ENCODE data around the gene CEPT1. TPM values are rescaled to one million over a fixed set of nuclear protein-coding genes. Genes with fewer than 3 reads are reported as not detected.

The CEPT1 gene
- total RNA-seq, 2 donors from 2014 or later: 34.5 to 41.6 TPM

GRCh38 chr1:111192658-111193519 is 52.9 kb downstream of the CEPT1 start:
- Mint-ChIP-seq H3K9me3 (no peaks in the 10 kb centered on the region), H3K4me3 (peak overlapping the region; percentile 98), H3K36me3 (peaks cover 73% of the 10 kb centered on the region), H3K27me3 (no peaks in the 10 kb centered on the region), H3K27ac (peak overlapping the region; percentile 94 to 99), H3K4me1 (ENCODE audit: low read depth in 2 of 2) (peaks cover 98 to 99% of the 10 kb centered on the region in 2 donors)
- ATAC-seq: peak; percentile 51 to 81
- peak; percentile 81 for DNase-seq (ENCODE audit: low spot score)

GRCh38 chr1:111193712-111194480 is 53.9 kb downstream of the CEPT1 start:
- DNase-seq (ENCODE audit: low spot score) (no peak), ATAC-seq (peak in 1 of 2 donors; percentile 55)
- Mint-ChIP-seq H3K4me1 (ENCODE audit: low read depth in 2 of 2) (peaks cover 98 to 99% of the 10 kb centered on the region in 2 donors), H3K9me3 (no peaks in the 10 kb centered on the region), H3K4me3 (peak overlapping the region; percentile 98), H3K27ac (peak overlapping the region; percentile 94 to 99), H3K27me3 (no peaks in the 10 kb centered on the region), H3K36me3 (peaks cover 72% of the 10 kb centered on the region)

GRCh38 chr1:111195002-111195684 is 55.1 kb downstream of the CEPT1 start:
- H3K27me3 Mint-ChIP-seq: no peaks in the 10 kb centered on the region
- H3K36me3 Mint-ChIP-seq: peaks cover 62% of the 10 kb centered on the region
- ATAC-seq (no peak), DNase-seq (ENCODE audit: low spot score) (no peak)
- peaks cover 92 to 95% of the 10 kb centered on the region in 2 donors for H3K4me1 Mint-ChIP-seq (ENCODE audit: low read depth in 2 of 2)
- no peaks in the 10 kb centered on the region for H3K9me3 Mint-ChIP-seq
- H3K4me3 Mint-ChIP-seq: peak overlapping the region; percentile 98
- H3K27ac Mint-ChIP-seq: peak overlapping the region; percentile 94 to 99

GRCh38 chr1:111196213-111196612 is 56.2 kb downstream of the CEPT1 start:
- DNase-seq (ENCODE audit: low spot score) (no peak), ATAC-seq (no peak)
- Mint-ChIP-seq H3K4me3 (peak overlapping the region; percentile 98), H3K36me3 (peaks cover 53% of the 10 kb centered on the region), H3K27ac (peak overlapping the region; percentile 94 to 99), H3K27me3 (no peaks in the 10 kb centered on the region), H3K9me3 (no peaks in the 10 kb centered on the region), H3K4me1 (ENCODE audit: low read depth in 2 of 2) (peaks cover 92 to 95% of the 10 kb centered on the region in 2 donors)

- H3K36me3 Mint-ChIP-seq: peaks cover 48% of the 10 kb centered on the region
Observed at GRCh38 chr1:111197598-111198284, 57.7 kb downstream of the CEPT1 start.

GRCh38 chr1:111198836-111199235 is 58.8 kb downstream of the CEPT1 start:
- H3K36me3 Mint-ChIP-seq: peaks cover 38% of the 10 kb centered on the region
- H3K27ac Mint-ChIP-seq: peak overlapping the region; percentile 94 to 99
- ATAC-seq (no peak), DNase-seq (ENCODE audit: low spot score) (no peak)
- H3K4me3 Mint-ChIP-seq: peak overlapping the region; percentile 98
- no peaks in the 10 kb centered on the region for H3K9me3 Mint-ChIP-seq
- no peaks in the 10 kb centered on the region for H3K27me3 Mint-ChIP-seq
- peaks cover 87 to 91% of the 10 kb centered on the region in 2 donors for H3K4me1 Mint-ChIP-seq (ENCODE audit: low read depth in 2 of 2)

More at GRCh38 chr1:111197598-111198284, 57.7 kb downstream of the CEPT1 start:
- DNase-seq (ENCODE audit: low spot score) (no peak), ATAC-seq (peak in 1 of 2 donors; percentile 51)
- Mint-ChIP-seq H3K9me3 (no peaks in the 10 kb centered on the region), H3K27me3 (no peaks in the 10 kb centered on the region), H3K27ac (peak overlapping the region; percentile 94 to 99), H3K4me3 (peak overlapping the region; percentile 98), H3K4me1 (ENCODE audit: low read depth in 2 of 2) (peaks cover 92 to 95% of the 10 kb centered on the region in 2 donors)

- peaks cover 82 to 86% of the 10 kb centered on the region in 2 donors for H3K4me1 Mint-ChIP-seq (ENCODE audit: low read depth in 2 of 2)
- H3K27me3 Mint-ChIP-seq: no peaks in the 10 kb centered on the region
- H3K27ac Mint-ChIP-seq: peak overlapping the region; percentile 94 to 99
- DNase-seq (ENCODE audit: low spot score) (no peak), ATAC-seq (peak in 1 of 2 donors; percentile 42)
- peaks cover 37% of the 10 kb centered on the region for H3K36me3 Mint-ChIP-seq
- peak overlapping the region; percentile 98 for H3K4me3 Mint-ChIP-seq
- H3K9me3 Mint-ChIP-seq: no peaks in the 10 kb centered on the region
Observed at GRCh38 chr1:111199329-111199728, 59.3 kb downstream of the CEPT1 start.

- Mint-ChIP-seq H3K27me3 (no peaks in the 10 kb centered on the region), H3K4me1 (ENCODE audit: low read depth in 2 of 2) (peaks cover 80 to 84% of the 10 kb centered on the region in 2 donors), H3K27ac (peak within 1 kb of the TSS; percentile 94 to 99), H3K36me3 (peaks cover 29% of the 10 kb centered on the region), H3K4me3 (peak within 1 kb of the TSS; percentile 98), H3K9me3 (no peaks in the 10 kb centered on the region)
- ATAC-seq: peak; percentile 71 to 79
- DNase-seq (ENCODE audit: low spot score): peak; percentile 85
Observed at GRCh38 chr1:111199881-111200801, 60.1 kb downstream of the CEPT1 start, which contains the start of gene DENND2D. Gene DENND2D (minus strand): TSS chr1:111200646. CDS start chr1:111200459, 187 bp downstream.

- no peak for DNase-seq (ENCODE audit: low spot score)
- peaks cover 79 to 84% of the 10 kb centered on the region in 2 donors for H3K4me1 Mint-ChIP-seq (ENCODE audit: low read depth in 2 of 2)
- no peaks in the 10 kb centered on the region for H3K9me3 Mint-ChIP-seq
- peak overlapping the region; percentile 94 to 99 for H3K27ac Mint-ChIP-seq
- H3K27me3 Mint-ChIP-seq: no peaks in the 10 kb centered on the region
- H3K36me3 Mint-ChIP-seq: peaks cover 25% of the 10 kb centered on the region
- no peak for ATAC-seq
- peak overlapping the region; percentile 98 for H3K4me3 Mint-ChIP-seq
Observed at GRCh38 chr1:111200802-111201161, 60.8 kb downstream of the CEPT1 start.

- Mint-ChIP-seq H3K4me1 (ENCODE audit: low read depth in 2 of 2) (peaks cover 79 to 84% of the 10 kb centered on the region in 2 donors), H3K36me3 (peaks cover 19% of the 10 kb centered on the region), H3K9me3 (no peaks in the 10 kb centered on the region), H3K4me3 (peak overlapping the region; percentile 98), H3K27ac (peak overlapping the region; percentile 94 to 99), H3K27me3 (no peaks in the 10 kb centered on the region)
- DNase-seq (ENCODE audit: low spot score): no peak
- no peak for ATAC-seq
Observed at GRCh38 chr1:111201275-111202090, 61.5 kb downstream of the CEPT1 start.

- Mint-ChIP-seq H3K4me3 (peak overlapping the region; percentile 98), H3K4me1 (ENCODE audit: low read depth in 2 of 2) (peaks cover 70 to 77% of the 10 kb centered on the region in 2 donors), H3K27me3 (no peaks in the 10 kb centered on the region), H3K27ac (peak overlapping the region; percentile 94 to 99), H3K9me3 (no peaks in the 10 kb centered on the region), H3K36me3 (peaks cover 12% of the 10 kb centered on the region)
- DNase-seq (ENCODE audit: low spot score) (no peak), ATAC-seq (no peak)
Observed at GRCh38 chr1:111202366-111202706, 62.3 kb downstream of the CEPT1 start.
